ENCODE results near the gene MED12L.

Gene MED12L

GRCh38 chr3:151147299-151147698 is 61.8 kb downstream of the MED12L start:
- no peak for DNase-seq (ENCODE audit: low read depth in 1 of 2, low spot score in 1 of 2)
- no peak for TF ChIP-seq REST (IDR thresholded peaks at IDR 0.05; ENCODE audit: insufficient replicate concordance, low read depth)
- no peak overlapping the region for H3K4me3 ChIP-seq (replicated peaks; ENCODE audit: insufficient read depth, low read length)
- H3K27me3 ChIP-seq (ENCODE audit: insufficient read depth, poor library complexity, severe bottlenecking): peaks cover 2% of the 10 kb centered on the region
- H3K27ac ChIP-seq (replicated peaks): no peak overlapping the region

DNA sequence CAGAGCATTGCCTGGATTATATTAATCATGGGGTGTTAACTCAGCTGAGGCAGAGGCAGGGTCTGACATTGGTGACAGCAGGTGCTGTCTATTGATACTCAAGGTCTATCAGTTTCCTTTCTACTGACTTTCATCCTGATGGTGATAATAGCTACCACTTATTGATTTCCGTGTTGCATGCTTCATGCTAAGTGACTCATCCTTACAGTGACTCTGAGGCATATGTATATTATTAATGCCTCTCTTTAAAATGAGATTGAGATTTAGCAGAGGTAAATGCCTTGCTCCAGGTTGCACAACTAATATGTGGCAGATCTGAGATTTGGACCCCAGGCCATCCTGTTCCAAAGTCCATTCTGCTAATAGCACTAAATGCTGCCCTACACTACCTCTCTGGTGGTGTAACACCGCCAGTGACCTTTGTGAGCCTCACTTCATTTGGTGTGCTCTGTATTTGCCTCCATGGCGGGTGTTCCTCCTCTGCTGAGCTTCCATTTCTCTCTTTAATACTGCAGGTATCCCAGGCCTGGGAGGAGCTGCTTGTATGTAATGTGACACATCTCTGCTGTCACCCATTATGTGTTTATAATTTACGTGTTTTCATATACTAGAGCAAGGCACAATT is 67.1 kb downstream of the MED12L start:
- Histone ChIP-seq H3K27me3 (ENCODE audit: insufficient read depth, poor library complexity, severe bottlenecking) (no peaks in the 10 kb centered on the region), H3K4me3 (replicated peaks; ENCODE audit: insufficient read depth, low read length) (no peak overlapping the region), H3K27ac (replicated peaks) (no peak overlapping the region)
- TF ChIP-seq REST (IDR thresholded peaks at IDR 0.05; ENCODE audit: insufficient replicate concordance, low read depth) (no peak), SPI1 (IDR thresholded peaks at IDR 0.05; ENCODE audit: borderline replicate concordance, low read depth) (no peak), POLR2AphosphoS5 (IDR thresholded peaks at IDR 0.05; ENCODE audit: low read depth) (no peak), GABPA (IDR thresholded peaks at IDR 0.05; ENCODE audit: low read depth) (no peak)
- TF ChIP-seq, protein P1, sequence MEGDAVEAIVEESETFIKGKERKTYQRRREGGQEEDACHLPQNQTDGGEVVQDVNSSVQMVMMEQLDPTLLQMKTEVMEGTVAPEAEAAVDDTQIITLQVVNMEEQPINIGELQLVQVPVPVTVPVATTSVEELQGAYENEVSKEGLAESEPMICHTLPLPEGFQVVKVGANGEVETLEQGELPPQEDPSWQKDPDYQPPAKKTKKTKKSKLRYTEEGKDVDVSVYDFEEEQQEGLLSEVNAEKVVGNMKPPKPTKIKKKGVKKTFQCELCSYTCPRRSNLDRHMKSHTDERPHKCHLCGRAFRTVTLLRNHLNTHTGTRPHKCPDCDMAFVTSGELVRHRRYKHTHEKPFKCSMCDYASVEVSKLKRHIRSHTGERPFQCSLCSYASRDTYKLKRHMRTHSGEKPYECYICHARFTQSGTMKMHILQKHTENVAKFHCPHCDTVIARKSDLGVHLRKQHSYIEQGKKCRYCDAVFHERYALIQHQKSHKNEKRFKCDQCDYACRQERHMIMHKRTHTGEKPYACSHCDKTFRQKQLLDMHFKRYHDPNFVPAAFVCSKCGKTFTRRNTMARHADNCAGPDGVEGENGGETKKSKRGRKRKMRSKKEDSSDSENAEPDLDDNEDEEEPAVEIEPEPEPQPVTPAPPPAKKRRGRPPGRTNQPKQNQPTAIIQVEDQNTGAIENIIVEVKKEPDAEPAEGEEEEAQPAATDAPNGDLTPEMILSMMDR (IDR thresholded peaks at IDR 0.05; ENCODE audit: insufficient read depth, low read length): no peak
- no peak for DNase-seq (ENCODE audit: low read depth in 1 of 2, low spot score in 1 of 2)

DNA sequence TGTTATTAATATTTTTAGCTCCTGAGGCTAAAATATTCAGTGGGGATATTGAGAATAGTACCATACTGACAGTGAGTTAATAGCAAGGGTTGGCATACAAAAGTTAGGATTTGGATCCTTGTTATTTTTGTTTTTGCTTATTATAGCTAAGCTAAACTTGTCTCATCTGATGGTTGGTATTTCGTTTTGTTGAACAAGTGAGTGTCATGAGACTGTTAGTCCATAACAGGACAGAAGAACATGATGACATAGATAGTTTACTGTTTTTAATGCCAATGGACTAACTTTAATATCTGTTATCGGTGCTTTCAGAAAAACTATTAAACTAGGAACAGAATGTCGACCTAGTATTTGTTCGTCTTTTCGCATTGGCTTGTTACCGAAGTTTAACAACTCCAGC is 69.1 kb downstream of the MED12L start:
- DNase-seq (ENCODE audit: low read depth in 1 of 2, low spot score in 1 of 2): no peak
- Histone ChIP-seq H3K4me3 (replicated peaks; ENCODE audit: insufficient read depth, low read length) (no peak overlapping the region), H3K27me3 (ENCODE audit: insufficient read depth, poor library complexity, severe bottlenecking) (no peaks in the 10 kb centered on the region), H3K27ac (replicated peaks) (no peak overlapping the region)
- TF ChIP-seq SPI1 (IDR thresholded peaks at IDR 0.05; ENCODE audit: borderline replicate concordance, low read depth) (no peak), POLR2AphosphoS5 (IDR thresholded peaks at IDR 0.05; ENCODE audit: low read depth) (no peak), GABPA (IDR thresholded peaks at IDR 0.05; ENCODE audit: low read depth) (no peak), REST (IDR thresholded peaks at IDR 0.05; ENCODE audit: insufficient replicate concordance, low read depth) (no peak)
- TF ChIP-seq, protein P1 (IDR thresholded peaks at IDR 0.05; ENCODE audit: insufficient read depth, low read length): no peak
